ENCODE measurements around the gene DRG2.

- no peak for TF ChIP-seq CTCF (IDR thresholded peaks at IDR 0.05 in 4 of 5, conservative IDR thresholded peaks at IDR 0.05 in 1 of 5)
- no peak for TF ChIP-seq POLR2A (IDR thresholded peaks at IDR 0.05)
Measured at GRCh38 chr17:18074566-18075272, 13.0 kb upstream of the DRG2 start.

Data from gastrocnemius medialis (tissue), 4 donors.